Spleen (tissue), 7 donors: ENCODE results near the gene ABCB9.

Experiments
- CTCF ChIP-seq, 11 experiments: fragments of 200-600 bp in 7 of 11; fragments of 450-650 bp in 4 of 11; sonication (generic) in 4 of 11; IDR thresholded peaks in 8 of 11; conservative IDR thresholded peaks in 3 of 11; 1 replicate in 7 of 11; 2 replicates in 4 of 11; pipeline versions ENCODE4 v1.4.0 to v1.8.0; 2016 to 2021; ENCODE audit warnings: antibody characterized with exemption in 11 of 11, inconsistent platforms in 4 of 11, mild to moderate bottlenecking in 1 of 11
- POLR2A ChIP-seq, 3 donors: fragments of 450-650 bp; IDR thresholded peaks; one replicate each; pipeline ENCODE4 v1.5.1; 2017; ENCODE audit warnings: antibody characterized with exemption in 3 of 3, mild to moderate bottlenecking in 1 of 3
- POLR2AphosphoS5 ChIP-seq, 3 donors: sonication (generic); formaldehyde crosslinking; IDR thresholded peaks; one replicate each; pipeline ENCODE4 v1.5.1; 2017; ENCODE audit warnings: antibody characterized with exemption in 3 of 3
- donor health status: DM: no; HTN: no; CAD: no; lungs with moderate emphysema.
- donor health status: DM: no; HTN: no; CAD: no.
- donor health status: DM: no; HTN: no; CAD: no.

- no peak for TF ChIP-seq CTCF (IDR thresholded peaks at IDR 0.05 in 8 of 11, conservative IDR thresholded peaks at IDR 0.05 in 3 of 11)
- TF ChIP-seq POLR2A (IDR thresholded peaks at IDR 0.05) = no peak
- no peak for TF ChIP-seq POLR2AphosphoS5 (IDR thresholded peaks at IDR 0.05)
Observed at GRCh38 chr12:122966743-122967550, 684 bp upstream of the ABCB9 start.
